Measurements from ENCODE around the gene SIGLEC6. TPM values are rescaled to one million over a fixed set of nuclear protein-coding genes. Genes with fewer than 3 reads are reported as not detected.

SIGLEC6 gene
- polyA plus RNA-seq, 3 donors, result 0.04 TPM; not detected in 2

GRCh38 chr19:51491586-51491985 is 39.9 kb downstream of the SIGLEC6 start:
- intact Hi-C loops (cut with micrococcal nuclease), result no loop called here
- 100% methylated on average over 4 of the region's 7 CpGs for whole genome bisulfite sequencing (ENCODE audit: insufficient coverage)
- H3K4me1 ChIP-seq (ENCODE audit: control insufficient read depth in 1 of 2, insufficient read depth in 2 of 2, low read length in 2 of 2), result peaks cover 20 to 23% of the 10 kb centered on the region in 2 donors
- H3K79me2 ChIP-seq (ENCODE audit: insufficient read depth, low read length), result no peaks in the 10 kb centered on the region
- Mint-ChIP-seq H3K36me3 (peaks cover 12 to 26% of the 10 kb centered on the region in 2 donors), H3K4me3 (no peak overlapping the region), H3K9me3 (peaks cover 0 to 2% (median 0%) of the 10 kb centered on the region in 7 donors), H3K4me1 (peaks cover 24% of the 10 kb centered on the region), H3K27ac (no peak overlapping the region), H3K27me3 (ENCODE audit: low read depth in 3 of 3) (peaks cover 0 to 2% (median 2%) of the 10 kb centered on the region in 3 donors)
- H3K9ac ChIP-seq (ENCODE audit: insufficient read depth, low read length, poor library complexity, severe bottlenecking), result no peak overlapping the region
- no peak overlapping the region for H2AFZ ChIP-seq (ENCODE audit: insufficient read depth, low read depth, low read length, poor library complexity, severe bottlenecking)
- DNase-seq, result no peak
- peaks cover 0 to 5% of the 10 kb centered on the region in 2 donors for H3K36me3 ChIP-seq (replicated peaks in 1 of 2; ENCODE audit: control insufficient read depth in 1 of 2, insufficient read depth in 2 of 2, low read length in 2 of 2)
- no peak for TF ChIP-seq CTCF (IDR thresholded peaks at IDR 0.05)
- no peak overlapping the region for H3K4me2 ChIP-seq (replicated peaks; ENCODE audit: extremely low read depth, low read length, poor library complexity, severe bottlenecking)
- no peak overlapping the region for H3K27ac ChIP-seq (ENCODE audit: low read depth in 1 of 2, low read length in 2 of 2)
- H3K27me3 ChIP-seq (ENCODE audit: control insufficient read depth in 2 of 2, insufficient read depth in 2 of 2, low read length in 2 of 2), result no peaks in the 10 kb centered on the region
- H3K9me3 ChIP-seq (replicated peaks in 1 of 2; ENCODE audit: control insufficient read depth in 1 of 2, insufficient read depth in 1 of 2, low read length in 2 of 2), result no peaks in the 10 kb centered on the region
- no peak overlapping the region for H3K4me3 ChIP-seq (replicated peaks in 1 of 3; ENCODE audit: low read depth in 2 of 3, low read length in 3 of 3)
- H4K20me1 ChIP-seq (ENCODE audit: insufficient read depth, low read length), result no peaks in the 10 kb centered on the region

- Mint-ChIP-seq H3K9me3 (peaks cover 0 to 5% (median 0%) of the 10 kb centered on the region in 7 donors), H3K27ac (no peak overlapping the region), H3K4me1 (peaks cover 24% of the 10 kb centered on the region), H3K36me3 (peaks cover 9 to 22% of the 10 kb centered on the region in 2 donors), H3K4me3 (no peak overlapping the region), H3K27me3 (ENCODE audit: low read depth in 3 of 3) (peaks cover 0 to 2% (median 2%) of the 10 kb centered on the region in 3 donors)
- Histone ChIP-seq H3K4me2 (replicated peaks; ENCODE audit: extremely low read depth, low read length, poor library complexity, severe bottlenecking) (no peak overlapping the region), H2AFZ (ENCODE audit: insufficient read depth, low read depth, low read length, poor library complexity, severe bottlenecking) (no peak overlapping the region), H3K27ac (ENCODE audit: low read depth in 1 of 2, low read length in 2 of 2) (no peak overlapping the region), H3K9me3 (replicated peaks in 1 of 2; ENCODE audit: control insufficient read depth in 1 of 2, insufficient read depth in 1 of 2, low read length in 2 of 2) (no peaks in the 10 kb centered on the region), H3K9ac (ENCODE audit: insufficient read depth, low read length, poor library complexity, severe bottlenecking) (no peak overlapping the region), H3K4me1 (ENCODE audit: control insufficient read depth in 1 of 2, insufficient read depth in 2 of 2, low read length in 2 of 2) (peaks cover 20 to 23% of the 10 kb centered on the region in 2 donors), H3K79me2 (ENCODE audit: insufficient read depth, low read length) (no peaks in the 10 kb centered on the region), H3K4me3 (replicated peaks in 1 of 3; ENCODE audit: low read depth in 2 of 3, low read length in 3 of 3) (no peak overlapping the region), H3K36me3 (replicated peaks in 1 of 2; ENCODE audit: control insufficient read depth in 1 of 2, insufficient read depth in 2 of 2, low read length in 2 of 2) (peaks cover 0 to 5% of the 10 kb centered on the region in 2 donors), H3K27me3 (ENCODE audit: control insufficient read depth in 2 of 2, insufficient read depth in 2 of 2, low read length in 2 of 2) (no peaks in the 10 kb centered on the region), H4K20me1 (ENCODE audit: insufficient read depth, low read length) (no peaks in the 10 kb centered on the region)
- TF ChIP-seq CTCF (IDR thresholded peaks at IDR 0.05), result no peak
- intact Hi-C loops (cut with micrococcal nuclease), result no loop called here
- WGBS (ENCODE audit: insufficient coverage), result 68% methylated on average over 14 of the region's 14 CpGs
- no peak for DNase-seq
These were observed 40.8 kb downstream of the SIGLEC6 start for GRCh38 chr19:51490676-51491075.
